T-helper 9 cell (primary cell): ENCODE data around the gene FOXK2.
"Not testable (repeated sequence)": the region's sequence is repeated elsewhere in the genome, so short reads cannot be mapped to it uniquely, and the experiment has no call there.

Experiments
- DNase-seq: peaks from one replicate; pipeline ENCODE4 v3.0.0-alpha.2; 2020

Gene FOXK2

DNA sequence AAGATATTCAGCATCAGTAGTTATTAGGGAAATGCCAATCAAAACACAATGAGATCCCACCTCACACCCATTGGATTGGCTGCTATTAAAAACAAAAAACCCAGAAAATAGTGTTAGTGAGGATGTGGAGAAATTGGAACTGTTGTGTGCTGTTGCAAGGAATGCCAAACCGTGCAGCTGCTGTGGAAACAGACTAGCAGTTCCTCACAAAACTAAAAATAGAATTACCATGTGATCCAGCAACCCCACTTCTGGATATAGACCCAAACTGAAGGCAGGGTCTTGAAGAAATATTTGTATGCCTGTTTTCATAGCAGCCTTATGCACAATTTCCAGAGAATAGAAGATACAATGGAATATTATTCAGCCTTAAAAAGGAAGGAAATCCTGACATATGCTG lies 46.0 kb downstream of the FOXK2 start:
- DNase-seq, result no peak

DNA sequence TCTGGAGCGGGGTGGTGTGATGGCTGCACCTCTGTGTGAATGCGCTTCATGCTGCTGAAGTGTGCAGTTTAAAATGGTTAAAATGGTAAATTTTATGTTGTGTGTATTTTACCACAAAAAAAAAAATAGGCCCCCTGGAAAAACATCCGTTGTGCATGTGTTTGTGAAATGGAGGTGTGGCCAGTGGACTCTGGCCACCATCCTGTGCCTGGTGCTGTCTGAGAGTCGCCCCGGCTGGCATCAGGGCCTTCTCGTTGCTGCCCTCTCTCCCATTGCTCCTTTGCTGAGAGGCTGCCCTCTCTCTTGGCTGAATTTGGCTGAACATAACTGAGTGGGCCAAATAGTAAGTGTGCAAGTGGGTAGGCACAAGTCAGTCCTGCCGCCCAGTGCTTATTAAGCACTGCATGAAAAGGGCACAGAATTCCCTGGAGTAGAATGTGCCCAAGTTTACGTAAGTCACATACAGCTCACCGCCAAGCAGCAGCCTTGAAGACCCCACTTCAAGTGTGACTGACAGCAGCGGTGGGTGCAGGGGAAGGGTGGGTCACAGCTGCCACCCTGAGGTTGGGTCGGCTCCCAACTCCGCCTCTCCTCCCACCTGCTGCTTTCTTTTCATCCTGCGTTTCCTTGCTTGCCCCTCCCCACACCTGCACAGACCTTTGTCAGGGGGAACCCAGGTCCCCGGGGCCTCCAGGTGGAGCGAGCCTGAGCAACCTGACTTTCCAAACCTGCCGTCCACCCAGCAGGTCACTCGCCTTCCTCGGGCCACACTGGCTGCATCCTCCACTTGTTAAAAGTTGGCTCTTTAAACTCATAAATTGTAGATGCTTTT lies 46.8 kb downstream of the FOXK2 start:
- DNase-seq, result no peak

DNA sequence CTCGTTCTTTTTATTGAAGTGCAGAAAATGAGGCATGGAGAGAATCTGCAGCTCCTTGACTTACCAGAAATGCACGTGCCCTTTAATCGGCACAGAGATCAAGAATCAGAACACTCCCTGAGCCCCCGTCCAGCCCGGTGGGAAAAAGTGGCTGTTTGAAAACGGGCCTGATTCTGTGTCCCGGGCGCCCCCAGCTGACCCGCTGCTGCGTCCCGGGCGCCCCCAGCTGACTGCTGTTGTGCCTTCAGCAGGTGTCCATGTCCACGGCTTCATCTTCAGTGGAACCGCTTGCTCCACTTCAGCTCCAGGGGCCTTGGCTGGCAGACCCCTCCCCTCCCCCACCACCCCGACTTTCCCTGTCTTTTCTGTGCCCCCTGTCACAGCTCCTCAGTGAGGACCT lies 47.8 kb downstream of the FOXK2 start:
- DNase-seq, result no peak

DNA sequence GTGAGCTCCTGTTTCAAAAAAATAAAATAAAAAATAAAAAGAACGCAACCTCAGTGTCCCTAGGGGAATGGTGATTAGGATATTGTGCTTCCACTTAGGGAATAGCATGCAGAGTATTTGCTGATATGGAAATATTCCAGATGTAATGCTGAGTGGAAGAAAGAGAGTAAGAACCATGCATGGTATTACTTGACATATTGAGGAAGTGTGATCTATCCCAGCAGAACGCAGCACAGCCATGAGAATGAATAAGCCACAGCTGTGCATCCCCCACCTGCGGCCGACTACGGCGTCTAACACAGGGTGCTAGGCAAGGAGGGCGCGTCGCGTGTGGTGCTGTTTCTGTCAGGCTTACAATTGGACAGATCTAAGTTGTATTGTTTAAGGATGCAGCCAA lies 49.5 kb downstream of the FOXK2 start:
- DNase-seq, result no peak

DNA sequence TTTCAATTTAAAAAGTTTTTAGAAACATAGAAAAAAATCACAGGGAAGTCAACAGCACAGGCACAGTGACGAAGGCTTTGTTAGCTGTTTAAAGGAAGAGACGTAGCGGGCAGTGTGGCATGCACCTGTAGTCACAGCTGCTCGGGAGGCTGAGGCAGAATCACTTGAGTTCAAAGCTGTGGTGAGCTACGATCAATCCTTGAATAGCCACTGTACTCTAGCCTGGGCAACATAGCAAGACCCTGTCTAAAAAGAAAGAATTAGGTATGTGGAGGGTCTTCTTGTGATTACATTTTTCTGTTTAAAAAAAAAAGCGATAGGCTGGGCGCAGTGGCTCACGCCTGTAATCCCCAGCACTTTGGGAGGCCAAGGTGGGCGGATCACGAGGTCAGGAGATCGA lies 50.1 kb downstream of the FOXK2 start:
- no peak for DNase-seq

DNA sequence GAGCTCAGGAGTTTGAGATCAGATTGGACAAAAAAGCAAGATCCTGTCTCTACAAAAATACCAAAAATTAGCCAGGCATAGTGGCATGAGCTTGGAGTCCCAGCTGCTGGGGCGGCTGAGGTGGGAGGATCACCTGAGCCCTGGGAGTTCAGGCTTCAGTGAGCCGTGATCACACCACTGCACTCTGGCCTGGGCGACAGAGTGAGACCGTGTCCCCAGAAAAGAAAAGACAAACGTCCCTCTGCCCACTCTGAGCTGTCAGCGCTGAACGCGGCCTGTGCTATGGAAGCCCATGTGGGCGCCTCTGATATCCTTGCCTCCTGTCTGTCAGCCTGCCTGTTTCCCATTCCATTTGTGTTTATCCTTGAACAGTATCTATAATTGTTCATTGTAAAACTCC lies 50.7 kb downstream of the FOXK2 start:
- DNase-seq, result no peak

DNA sequence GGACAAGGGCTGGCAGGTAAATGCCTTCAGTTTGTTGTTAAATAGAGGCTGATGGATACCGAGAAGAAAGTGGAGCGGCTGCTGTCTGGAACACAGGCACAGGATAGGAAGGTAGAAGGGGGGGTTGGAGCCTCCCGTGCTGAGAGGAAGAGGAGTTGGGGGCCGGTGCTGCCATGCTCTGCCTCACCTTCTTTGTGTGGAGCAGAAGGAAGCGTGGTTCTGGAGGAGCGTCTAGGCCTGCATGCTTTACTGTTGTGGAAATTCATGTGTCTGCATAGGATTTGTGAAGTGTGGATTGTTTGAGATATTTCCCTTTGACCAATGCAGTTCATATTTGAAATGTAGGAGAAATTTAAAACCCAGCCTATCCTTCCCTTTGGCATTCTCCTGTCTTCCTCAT lies 52.3 kb downstream of the FOXK2 start:
- no peak for DNase-seq

DNA sequence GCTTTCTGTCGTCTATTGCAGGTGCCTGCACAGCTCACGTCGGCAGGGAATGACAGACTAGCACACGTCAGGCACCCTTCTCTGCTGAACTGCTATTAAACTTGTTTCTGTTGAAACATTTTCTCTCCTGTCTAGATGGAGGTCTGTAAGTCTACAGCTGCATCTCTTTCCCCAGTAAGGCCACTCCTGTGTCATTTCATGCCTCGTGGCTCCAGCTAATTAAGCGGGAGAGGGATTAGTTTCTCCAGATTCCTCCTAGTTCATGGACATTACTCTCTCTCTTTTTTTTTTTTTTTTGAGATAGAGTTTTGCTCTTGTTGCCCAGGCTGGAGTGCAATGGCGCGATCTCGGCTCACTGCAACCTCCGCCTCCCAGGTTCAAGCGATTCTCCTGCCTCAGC lies 54.5 kb downstream of the FOXK2 start:
- DNase-seq, result no peak

DNA sequence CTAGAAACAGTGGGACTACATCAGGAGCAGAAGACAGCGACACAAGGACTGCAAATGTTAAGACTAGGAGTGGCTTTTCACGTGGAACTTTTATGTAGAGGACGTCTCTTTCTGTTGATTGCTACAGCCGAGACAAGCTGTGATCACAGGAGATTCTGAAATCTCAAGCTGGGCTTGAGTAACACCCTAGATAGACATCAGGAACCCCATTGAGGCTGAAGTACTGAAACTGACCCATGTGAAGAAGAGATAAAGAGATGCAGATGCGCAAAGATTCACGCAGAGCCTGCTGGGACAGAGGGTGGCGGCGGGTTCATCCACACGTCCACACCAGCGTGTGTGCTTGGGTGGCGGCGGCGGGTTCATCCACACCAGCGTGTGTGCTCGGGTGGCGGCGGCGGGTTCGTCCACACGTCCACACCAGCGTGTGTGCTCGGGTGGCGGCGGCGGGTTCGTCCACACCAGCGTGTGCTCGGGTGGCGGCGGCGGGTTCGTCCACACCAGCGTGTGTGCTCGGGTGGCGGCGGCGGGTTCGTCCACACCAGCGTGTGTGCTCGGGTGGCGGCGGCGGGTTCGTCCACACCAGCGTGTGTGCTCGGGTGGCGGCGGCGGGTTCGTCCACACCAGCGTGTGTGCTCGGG lies 56.2 kb downstream of the FOXK2 start:
- not testable (repeated sequence) for DNase-seq

DNA sequence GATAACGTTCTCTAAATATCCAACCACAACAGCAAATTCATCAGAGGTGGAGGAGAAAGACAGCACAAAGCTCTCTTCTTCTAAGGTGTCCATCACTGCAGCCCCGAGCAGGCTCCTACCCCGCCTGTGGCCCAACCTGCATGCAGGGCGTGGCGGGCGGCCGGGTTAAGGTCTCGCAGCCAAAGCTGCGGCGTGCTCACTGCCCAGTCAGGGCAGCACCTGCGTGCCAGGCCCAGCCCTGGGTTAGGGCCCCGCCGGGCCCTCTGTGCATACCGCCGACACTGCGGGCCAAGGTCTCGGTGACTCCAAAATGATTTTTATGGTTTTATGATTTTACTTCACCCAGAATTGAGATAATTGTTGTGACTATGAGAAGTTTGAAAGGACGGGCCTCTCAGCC lies 57.8 kb downstream of the FOXK2 start:
- DNase-seq, result no peak

DNA sequence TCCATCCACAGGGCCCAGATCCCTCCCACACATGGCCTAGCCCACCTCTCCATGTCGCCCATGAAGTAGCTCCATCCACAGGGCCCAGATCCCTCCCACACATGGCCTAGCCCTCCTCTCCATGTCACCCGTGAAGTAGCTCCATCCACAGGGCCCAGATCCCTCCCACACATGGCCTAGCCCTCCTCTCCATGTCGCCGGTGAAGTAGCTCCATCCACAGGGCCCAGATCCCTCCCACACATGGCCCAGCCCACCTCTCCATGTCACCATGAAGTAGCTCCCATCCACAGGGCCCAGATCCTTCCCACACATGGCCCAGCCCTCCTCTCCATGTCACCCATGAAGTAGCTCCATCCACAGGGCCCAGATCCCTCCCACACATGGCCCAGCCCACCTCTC lies 60.4 kb downstream of the FOXK2 start:
- DNase-seq, result not testable (repeated sequence)

DNA sequence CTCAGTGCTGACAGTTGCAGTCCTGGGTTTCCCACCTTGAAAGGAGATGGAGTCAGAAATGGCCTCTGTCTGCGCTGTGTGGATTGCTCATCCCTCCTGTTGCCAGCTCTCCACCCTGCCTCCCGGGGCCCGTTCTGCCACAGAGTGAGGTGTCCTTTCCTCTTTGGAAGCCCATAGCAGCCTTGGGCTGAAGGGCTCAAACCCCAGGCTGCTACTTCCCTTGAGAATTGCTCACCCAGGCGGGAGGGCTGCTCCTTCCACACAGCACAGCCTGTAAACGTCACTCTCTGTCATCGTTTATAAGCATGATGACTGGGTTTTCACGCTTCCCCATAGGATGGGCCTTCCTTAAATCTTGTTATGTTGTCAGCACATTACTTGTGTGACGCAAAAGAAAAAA lies 62.7 kb downstream of the FOXK2 start:
- DNase-seq, result no peak

DNA sequence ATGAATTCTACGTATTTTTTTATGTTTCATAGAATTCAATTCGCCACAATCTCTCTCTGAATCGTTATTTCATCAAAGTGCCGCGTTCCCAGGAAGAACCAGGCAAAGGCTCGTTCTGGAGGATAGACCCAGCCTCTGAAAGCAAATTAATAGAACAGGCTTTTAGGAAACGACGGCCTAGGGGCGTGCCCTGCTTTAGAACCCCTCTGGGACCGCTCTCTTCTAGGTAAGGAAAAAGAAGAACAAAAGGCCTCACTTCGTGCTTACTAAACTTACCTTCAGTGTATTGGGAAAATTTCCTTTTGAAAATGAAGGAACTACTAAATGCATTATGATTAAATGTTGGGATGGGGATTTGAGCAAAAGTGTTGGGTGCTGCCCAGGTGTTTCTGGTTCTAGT lies 63.2 kb downstream of the FOXK2 start:
- DNase-seq, result no peak

DNA sequence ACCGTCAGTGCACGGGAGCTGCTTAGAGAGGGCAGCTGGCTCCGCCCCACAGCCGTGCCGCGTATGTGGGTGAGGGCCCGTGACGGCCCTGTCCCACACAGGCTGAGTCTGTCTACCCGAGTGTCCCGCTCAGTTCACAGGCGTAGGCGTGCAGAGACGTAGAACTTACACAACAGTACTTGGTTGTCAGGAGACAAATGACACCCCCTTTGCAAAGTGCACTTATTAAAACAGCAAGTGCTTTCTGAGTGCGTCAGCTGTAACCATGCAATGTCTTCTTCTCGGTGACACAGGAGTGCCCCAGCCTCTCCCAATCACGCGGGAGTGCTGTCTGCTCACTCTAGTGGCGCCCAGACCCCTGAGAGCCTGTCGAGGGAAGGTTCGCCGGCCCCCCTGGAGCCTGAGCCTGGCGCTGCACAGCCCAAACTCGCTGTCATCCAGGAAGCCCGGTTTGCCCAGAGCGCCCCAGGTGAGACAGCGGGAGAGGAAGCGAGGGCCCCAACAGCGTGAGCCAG lies 64.2 kb downstream of the FOXK2 start:
- peak; percentile 17 for DNase-seq

DNA sequence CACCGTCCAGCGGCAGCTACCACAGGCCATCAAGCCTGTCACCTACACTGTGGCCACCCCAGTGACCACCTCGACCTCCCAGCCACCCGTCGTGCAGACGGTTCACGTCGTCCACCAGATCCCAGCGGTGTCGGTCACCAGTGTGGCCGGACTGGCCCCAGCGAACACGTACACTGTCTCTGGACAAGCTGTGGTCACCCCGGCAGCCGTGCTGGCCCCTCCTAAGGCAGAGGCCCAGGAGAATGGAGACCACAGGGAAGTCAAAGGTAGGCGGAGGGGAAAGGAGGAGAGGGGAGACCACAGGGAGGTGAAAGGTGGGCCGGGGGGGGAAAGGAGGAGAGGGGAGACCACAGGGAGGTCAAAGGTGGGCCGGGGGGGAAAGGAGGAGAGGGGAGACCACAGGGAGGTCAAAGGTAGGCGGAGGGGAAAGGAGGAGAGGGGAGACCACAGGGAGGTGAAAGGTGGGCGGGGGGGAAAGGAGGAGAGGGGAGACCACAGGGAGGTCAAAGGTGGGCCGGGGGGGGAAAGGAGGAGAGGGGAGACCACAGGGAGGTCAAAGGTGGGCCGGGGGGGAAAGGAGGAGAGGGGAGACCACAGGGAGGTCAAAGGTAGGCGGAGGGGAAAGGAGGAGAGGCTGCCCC lies 66.5 kb downstream of the FOXK2 start:
- DNase-seq, result not testable (repeated sequence)

DNA sequence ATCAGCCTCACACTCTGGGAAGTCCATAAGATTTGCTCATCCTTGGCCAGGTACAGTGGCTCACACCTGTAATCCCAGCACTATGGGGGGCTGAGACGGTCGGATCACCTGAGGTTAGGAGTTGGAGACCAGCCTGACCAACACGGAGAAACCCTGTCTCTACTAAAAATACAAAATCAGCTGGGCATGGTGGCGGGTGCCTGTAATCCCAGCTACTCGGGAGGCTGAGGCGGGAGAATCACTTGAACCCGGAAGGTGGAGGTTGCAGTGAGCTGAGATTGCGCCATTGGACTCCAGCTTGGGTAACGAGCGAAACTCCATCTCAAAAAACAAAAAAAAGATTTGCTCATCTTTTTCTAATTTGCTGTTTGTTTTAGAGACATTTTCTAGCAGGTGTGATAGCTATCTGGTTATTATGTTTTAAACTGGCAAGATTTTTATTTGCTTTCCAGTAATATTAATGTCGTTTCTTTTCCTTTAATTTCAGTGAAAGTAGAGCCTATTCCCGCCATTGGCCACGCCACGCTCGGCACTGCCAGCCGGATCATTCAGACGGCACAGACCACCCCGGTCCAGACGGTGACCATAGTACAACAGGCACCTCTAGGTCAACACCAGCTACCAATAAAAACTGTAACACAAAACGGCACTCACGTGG lies 67.2 kb downstream of the FOXK2 start:
- no peak for DNase-seq

DNA sequence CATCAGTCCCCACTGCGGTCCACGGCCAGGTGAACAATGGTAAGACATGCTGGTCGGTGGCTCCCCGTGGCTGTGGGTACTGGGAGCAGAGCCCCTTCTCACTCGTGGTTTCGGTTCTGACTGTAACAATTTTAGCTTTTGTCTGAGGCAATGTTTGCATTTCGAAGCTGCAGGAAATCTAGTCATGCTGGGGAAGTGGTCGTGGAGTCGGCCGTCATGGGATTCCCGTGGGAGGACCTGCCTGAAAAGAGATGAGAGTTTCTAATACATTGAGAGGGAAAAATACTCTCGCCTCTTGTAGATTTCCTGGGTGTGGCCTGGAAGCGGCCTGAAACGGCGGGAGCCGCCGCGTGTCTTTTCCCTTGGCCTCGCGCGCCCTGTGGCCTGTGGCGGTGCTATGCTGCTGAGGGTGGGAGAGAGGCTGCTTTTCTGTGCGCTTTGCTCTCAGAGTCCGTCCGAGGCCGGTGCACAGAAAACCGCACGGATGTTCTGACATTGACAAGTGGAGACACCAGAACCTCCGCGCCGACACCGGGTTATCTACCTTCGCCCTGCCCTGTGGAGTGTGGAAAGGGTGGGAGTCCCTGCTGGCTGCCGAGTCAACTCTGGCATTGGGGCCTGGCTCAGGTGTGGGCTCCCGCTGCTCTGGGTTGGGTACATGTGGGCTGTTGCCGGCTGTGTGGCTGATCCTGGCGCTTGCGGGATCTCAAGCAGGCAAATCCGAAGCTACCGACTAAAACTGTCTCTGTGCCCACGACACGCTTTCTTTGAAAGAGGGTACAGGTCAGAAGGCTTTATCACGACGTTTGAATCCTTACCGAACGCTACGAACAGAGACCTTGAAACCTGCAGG lies 67.9 kb downstream of the FOXK2 start:
- DNase-seq, result no peak

DNA sequence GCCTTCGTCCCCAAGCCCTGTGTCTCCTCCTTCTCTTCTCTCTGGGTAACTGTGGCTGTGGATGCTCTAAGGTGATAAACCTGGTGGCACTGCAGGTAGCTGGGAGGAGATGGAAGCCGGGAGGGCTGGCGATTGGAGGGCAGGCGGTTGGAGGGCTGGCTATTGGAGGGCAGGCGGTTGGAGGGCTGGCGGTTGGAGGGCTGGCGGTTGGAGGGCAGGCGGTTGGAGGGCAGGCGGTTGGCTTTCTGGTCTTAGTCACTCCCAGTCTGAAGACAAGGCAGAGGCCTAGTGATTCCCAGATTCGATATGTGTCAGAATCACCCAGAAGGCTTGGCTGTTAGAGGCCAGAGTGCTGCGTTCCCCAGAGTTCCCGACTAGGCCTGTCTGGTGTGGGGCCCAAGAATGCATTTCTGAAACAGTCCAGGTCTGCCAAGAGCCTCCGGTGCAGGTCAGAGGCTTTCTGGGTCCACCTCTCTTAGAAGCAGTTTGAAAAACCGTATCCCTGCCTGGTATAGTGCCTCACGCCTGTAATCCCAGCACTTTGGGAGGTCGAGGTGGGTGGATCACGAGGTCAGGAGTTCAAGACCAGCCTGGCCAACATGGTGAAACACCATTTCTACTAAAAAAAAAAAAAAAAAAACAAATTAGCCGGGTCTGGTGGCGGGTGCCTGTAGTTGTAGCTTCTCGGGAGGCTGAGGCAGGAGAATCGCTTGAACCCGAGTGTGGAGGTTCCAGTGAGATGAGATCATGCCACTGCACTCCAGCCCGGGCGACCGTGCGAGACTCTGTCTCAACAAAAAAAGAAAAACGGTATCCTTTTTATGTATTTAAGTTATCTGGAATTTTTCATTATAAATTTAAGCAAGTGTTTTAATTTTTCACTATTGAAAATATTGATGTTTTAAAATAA lies 69.0 kb downstream of the FOXK2 start:
- no peak for DNase-seq

DNA sequence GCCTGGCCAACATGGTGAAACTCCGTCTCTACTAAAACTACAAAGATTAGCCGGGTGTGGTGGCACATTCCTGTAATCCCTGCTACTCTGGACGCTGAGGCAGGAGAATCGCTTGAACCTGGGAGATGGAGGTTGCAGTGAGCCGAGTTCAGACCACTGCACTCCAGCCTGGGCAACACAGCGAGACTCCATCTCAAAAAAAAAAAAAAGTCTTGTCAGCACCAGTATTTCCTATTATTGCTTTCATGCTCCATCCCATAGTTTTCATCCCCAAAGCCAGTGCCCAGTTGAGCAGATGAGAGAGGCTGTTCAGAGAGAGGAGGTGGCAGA lies 70.3 kb downstream of the FOXK2 start:
- DNase-seq, result no peak

DNA sequence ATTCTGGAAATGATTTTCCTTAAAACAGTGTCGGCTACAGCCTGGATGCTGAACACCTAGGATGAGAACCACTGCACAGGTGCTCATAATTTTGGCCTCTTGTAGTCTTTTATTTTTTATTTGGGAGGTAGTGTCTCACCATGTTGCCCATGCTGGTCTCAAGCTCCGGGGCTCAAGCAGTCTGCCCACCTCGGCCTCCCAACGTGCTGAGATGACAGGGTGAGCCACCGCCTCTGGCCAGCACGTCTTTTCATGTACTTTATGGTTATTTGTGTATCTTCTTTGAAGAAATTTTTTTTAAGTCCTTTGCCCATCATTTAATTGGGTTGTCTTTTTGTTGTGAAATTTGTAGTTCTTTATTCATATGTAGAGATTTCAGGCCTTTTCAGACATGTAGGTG lies 70.7 kb downstream of the FOXK2 start:
- DNase-seq, result no peak

DNA sequence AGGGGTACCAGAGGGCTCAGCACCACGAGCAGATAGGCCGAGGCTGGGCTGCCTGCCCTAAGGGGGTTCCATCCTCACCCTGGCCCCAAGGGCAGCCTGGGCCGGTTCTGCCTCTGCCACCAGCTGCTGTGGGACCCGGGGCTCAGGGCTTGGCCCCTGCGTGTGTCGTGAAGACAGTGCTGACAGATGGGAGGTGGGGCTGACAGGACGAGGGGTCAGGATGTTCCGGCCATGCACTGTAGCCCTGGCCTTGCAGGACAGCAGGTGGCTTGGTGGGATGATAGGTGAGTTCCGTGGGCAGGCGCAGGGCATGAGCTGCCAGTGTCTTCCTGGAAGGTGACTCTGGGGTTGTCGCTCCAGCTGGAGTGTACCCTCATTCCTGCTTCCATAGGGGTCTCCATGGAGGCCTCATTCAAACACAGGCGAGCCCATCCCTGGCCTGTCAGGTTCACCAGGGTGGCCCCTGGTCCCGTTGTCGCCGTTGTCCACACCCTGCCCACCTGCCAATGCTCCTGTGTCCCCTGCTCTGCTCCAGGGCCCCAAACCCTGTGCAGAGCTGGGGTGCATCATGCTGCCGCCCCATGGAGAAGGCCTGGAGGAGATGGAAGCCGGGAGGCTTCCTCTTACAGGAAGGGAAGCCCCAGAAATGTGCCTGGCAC lies 71.5 kb downstream of the FOXK2 start:
- DNase-seq, result no peak
